ENCODE results near the gene JAG1. TPM values are rescaled to one million over a fixed set of nuclear protein-coding genes. Genes with fewer than 3 reads are reported as not detected.

JAG1 gene
- total and polyA plus RNA-seq, 2 of the 4 experiments (the other 2 are of a cell fraction) = 10.2 to 22.6 TPM

GRCh38 chr20:10699489-10699888, 25.7 kb upstream of the JAG1 start:
- Histone ChIP-seq H3K27me3 (ENCODE audit: control insufficient read depth, insufficient read depth, low read length) (no peaks in the 10 kb centered on the region; the same call in 1 of the 2 replicates), H4K91ac (ENCODE audit: insufficient read depth, low read depth, low read length) (no peak overlapping the region), H3K27ac (ENCODE audit: insufficient read depth, low read length) (no peak overlapping the region), H2AK5ac (ENCODE audit: low read depth, low read length) (no peak overlapping the region), H4K5ac (ENCODE audit: low read depth, low read length) (no peak overlapping the region), H4K20me1 (ENCODE audit: insufficient read depth, low read length) (no peaks in the 10 kb centered on the region), H3K36me3 (ENCODE audit: control insufficient read depth, insufficient read depth, low read length) (no peaks in the 10 kb centered on the region), H3K18ac (ENCODE audit: low read depth, low read length) (no peak overlapping the region), H4K8ac (ENCODE audit: low read depth in 2 of 2, low read length in 2 of 2) (no peak overlapping the region), H2BK15ac (ENCODE audit: low read depth, low read length) (no peak overlapping the region), H3K4me2 (ENCODE audit: low read depth, low read length) (no peak overlapping the region), H3K14ac (replicated peaks; ENCODE audit: low read depth, low read length) (no peak overlapping the region), H2AFZ (replicated peaks; ENCODE audit: low read length, poor library complexity) (no peak overlapping the region), H3K56ac (ENCODE audit: extremely low read depth, insufficient read depth, low read length) (no peak overlapping the region), H2BK120ac (ENCODE audit: low read depth, low read length) (no peak overlapping the region), H3K4ac (ENCODE audit: low read depth, low read length) (no peak overlapping the region), H3K9me3 (ENCODE audit: control insufficient read depth, insufficient read depth, low read length) (no peaks in the 10 kb centered on the region), H2BK5ac (ENCODE audit: low read depth, low read length, poor library complexity, severe bottlenecking) (no peak overlapping the region), H3K4me1 (ENCODE audit: control insufficient read depth, insufficient read depth, low read length) (no peaks in the 10 kb centered on the region), H2BK20ac (ENCODE audit: low read depth, low read length) (no peak overlapping the region), H3K4me3 (ENCODE audit: insufficient read depth, low read depth, low read length) (no peak overlapping the region), H3K79me1 (ENCODE audit: low read depth in 1 of 2, low read length in 2 of 2) (no peaks in the 10 kb centered on the region), H3K23ac (ENCODE audit: low read depth, low read length) (no peak overlapping the region), H3K9me1 (ENCODE audit: insufficient read depth, low read length) (no peaks in the 10 kb centered on the region), H2AK9ac (replicated peaks; ENCODE audit: low read depth, low read length, poor library complexity) (no peak overlapping the region), H3K9ac (ENCODE audit: low read depth, low read length) (no peak overlapping the region)
- DNase-seq (no peak), ATAC-seq (ENCODE audit: low read depth) (no peak)
- ChIA-PET CTCF (no interaction called here), POLR2A (ENCODE audit: unreplicated experiment) (interaction anchor here (0.6 kb wide), 1 partner anchor 497 kb away, joined by 11 read pairs; no protein-coding TSS in a partner anchor)
- TF ChIP-seq BHLHE40 (IDR thresholded peaks at IDR 0.05; ENCODE audit: low read depth, low read length) = no peak
- no peak for TF ChIP-seq POLR2A (IDR thresholded peaks at IDR 0.05; ENCODE audit: low read depth, low read length)
- TF ChIP-seq CHD1 (IDR thresholded peaks at IDR 0.05; ENCODE audit: low read depth, low read length) = no peak
- no peak for TF ChIP-seq CEBPB (IDR thresholded peaks at IDR 0.05; ENCODE audit: low read depth, low read length)
- TF ChIP-seq RAD21 (IDR thresholded peaks at IDR 0.05; ENCODE audit: low read length) = no peak
- no peak for TF ChIP-seq NFE2L2 (IDR thresholded peaks at IDR 0.05; ENCODE audit: low read depth, low read length)
- TF ChIP-seq MXI1 (IDR thresholded peaks at IDR 0.05; ENCODE audit: borderline replicate concordance, low read depth, low read length) = no peak
- TF ChIP-seq SMC3 (IDR thresholded peaks at IDR 0.05; ENCODE audit: low read depth, low read length) = no peak
- no peak for TF ChIP-seq ELK1 (IDR thresholded peaks at IDR 0.05; ENCODE audit: borderline replicate concordance, low read depth, low read length)
- TF ChIP-seq CTCF (conservative IDR thresholded peaks at IDR 0.05; ENCODE audit: low read depth, low read length) = no peak
- no CpG with 5 or more reads among the region's 2 CpGs for WGBS, 2 experiments (ENCODE audit: extremely low coverage in 2 of 2, insufficient read length in 1 of 2)
- dilution Hi-C loops (cut with HindIII; ENCODE audit: low sequenced_read_pairs, unreplicated experiment) = no loop called here
- in situ Hi-C loops (cut with MboI; ENCODE audit: low sequenced_read_pairs) = no loop called here
- no TSS peak for BruUV-seq (replicated peaks)
- intact Hi-C loops (cut with micrococcal nuclease) = no loop called here

Measured in IMR-90 (cell line).